ENCODE data around the gene SUDS3.
"Not testable (repeated sequence)": the region's sequence is repeated elsewhere in the genome, so short reads cannot be mapped to it uniquely, and the experiment has no call there.

Gene SUDS3

DNA sequence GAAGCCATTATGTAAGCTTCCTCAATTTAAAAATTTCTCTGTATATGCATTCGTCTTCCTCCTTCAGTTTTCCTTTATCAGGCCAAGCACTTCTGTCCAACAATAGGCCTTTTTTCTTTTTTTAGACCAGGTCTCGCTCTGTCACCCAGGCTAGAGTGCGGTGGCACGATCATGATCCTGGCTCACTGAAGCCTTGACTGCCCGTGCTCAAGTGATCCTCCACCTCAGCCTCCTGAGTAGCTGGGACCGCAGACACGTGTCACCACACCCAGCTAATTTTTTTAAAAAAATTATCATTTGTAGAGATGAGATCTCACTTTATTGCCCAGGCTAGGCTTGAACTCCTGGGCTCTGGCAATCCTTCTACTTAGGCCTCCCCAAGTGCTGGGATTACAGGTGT is 29.5 kb upstream of the SUDS3 start:
- no peak for DNase-seq (ENCODE audit: low read depth)

DNA sequence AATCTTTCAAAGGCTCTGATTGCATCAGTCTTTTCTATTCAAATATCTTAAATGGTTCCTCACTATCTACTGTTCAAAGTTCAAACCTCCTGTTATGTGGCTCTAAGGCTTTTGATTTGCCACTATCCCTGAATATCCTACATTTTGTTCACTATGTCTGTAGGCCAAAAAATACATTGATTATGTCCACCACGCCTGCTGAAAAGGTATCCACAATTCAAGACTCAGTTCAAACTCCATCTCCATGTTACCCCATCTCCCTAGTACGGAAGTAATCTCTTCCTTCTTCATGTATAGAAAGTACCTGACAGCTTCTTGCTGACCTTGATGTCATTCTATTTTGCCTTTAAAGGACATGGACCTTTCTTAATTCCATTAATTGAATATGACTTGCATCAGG is 28.4 kb upstream of the SUDS3 start:
- no peak for DNase-seq (ENCODE audit: low read depth)
- TF ChIP-seq, protein P1, sequence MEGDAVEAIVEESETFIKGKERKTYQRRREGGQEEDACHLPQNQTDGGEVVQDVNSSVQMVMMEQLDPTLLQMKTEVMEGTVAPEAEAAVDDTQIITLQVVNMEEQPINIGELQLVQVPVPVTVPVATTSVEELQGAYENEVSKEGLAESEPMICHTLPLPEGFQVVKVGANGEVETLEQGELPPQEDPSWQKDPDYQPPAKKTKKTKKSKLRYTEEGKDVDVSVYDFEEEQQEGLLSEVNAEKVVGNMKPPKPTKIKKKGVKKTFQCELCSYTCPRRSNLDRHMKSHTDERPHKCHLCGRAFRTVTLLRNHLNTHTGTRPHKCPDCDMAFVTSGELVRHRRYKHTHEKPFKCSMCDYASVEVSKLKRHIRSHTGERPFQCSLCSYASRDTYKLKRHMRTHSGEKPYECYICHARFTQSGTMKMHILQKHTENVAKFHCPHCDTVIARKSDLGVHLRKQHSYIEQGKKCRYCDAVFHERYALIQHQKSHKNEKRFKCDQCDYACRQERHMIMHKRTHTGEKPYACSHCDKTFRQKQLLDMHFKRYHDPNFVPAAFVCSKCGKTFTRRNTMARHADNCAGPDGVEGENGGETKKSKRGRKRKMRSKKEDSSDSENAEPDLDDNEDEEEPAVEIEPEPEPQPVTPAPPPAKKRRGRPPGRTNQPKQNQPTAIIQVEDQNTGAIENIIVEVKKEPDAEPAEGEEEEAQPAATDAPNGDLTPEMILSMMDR (IDR thresholded peaks at IDR 0.05; ENCODE audit: low read depth, low read length, missing control alignments), result no peak
- H3K4me3 ChIP-seq (ENCODE audit: low read depth, low read length), result no peak overlapping the region

More for the DNA sequence above, 29.5 kb upstream of the SUDS3 start:
- H3K4me3 ChIP-seq (ENCODE audit: low read depth, low read length), result no peak overlapping the region
- TF ChIP-seq, protein P1 (IDR thresholded peaks at IDR 0.05; ENCODE audit: low read depth, low read length, missing control alignments), result no peak

- H3K4me3 ChIP-seq (ENCODE audit: low read depth, low read length), result no peak overlapping the region
- DNase-seq (ENCODE audit: low read depth), result no peak
- TF ChIP-seq, protein P1 (IDR thresholded peaks at IDR 0.05; ENCODE audit: low read depth, low read length, missing control alignments), result no peak
Observed at GRCh38 chr12:118350908-118351559, 25.3 kb upstream of the SUDS3 start.

- no peak for DNase-seq (ENCODE audit: low read depth)
- TF ChIP-seq, protein P1 (IDR thresholded peaks at IDR 0.05; ENCODE audit: low read depth, low read length, missing control alignments), result no peak
- H3K4me3 ChIP-seq (ENCODE audit: low read depth, low read length), result no peak overlapping the region
Observed at GRCh38 chr12:118353721-118354120, 22.6 kb upstream of the SUDS3 start.

DNA sequence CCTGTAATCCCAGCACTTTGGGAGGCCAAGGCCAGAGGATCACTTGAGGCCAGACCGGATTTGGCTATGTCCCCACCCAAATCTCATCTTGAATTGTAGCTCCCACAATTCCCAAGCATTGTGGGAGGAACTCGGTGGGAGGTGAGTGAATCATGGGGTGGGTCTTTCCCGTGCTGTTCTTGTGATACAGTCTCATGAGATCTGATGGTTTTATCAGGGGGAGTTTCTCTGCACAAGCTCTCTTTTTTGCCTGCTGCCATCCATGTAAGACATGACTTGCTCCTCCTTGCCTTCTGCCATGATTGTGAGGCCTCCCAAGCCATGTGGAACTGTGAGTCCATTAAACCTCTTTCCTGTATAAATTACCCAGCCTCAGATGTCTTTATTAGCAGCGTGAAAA is 21.9 kb upstream of the SUDS3 start:
- DNase-seq (ENCODE audit: low read depth); H3K4me3 ChIP-seq (ENCODE audit: low read depth, low read length): not testable (repeated sequence)

DNA sequence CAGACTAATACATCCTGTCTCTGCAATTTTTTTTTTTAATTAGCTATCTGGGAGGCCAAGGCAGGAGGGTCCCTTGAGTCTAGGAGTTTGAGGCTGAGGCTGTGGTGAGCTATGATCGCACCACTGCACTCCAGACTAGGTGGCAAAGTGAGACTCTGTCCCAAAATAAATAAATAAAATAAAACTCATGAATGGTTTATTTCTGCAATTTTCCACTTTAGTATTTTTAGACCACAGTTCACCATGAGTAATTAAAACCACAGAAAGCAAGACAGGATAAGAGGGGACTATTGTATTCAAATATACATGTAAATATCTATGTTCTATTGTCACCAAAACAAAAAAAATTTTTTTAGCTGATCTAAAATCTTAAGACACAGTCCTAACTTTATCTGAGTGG is 21.5 kb upstream of the SUDS3 start:
- TF ChIP-seq, protein P1 (IDR thresholded peaks at IDR 0.05; ENCODE audit: low read depth, low read length, missing control alignments), result no peak
- no peak for DNase-seq (ENCODE audit: low read depth)
- H3K4me3 ChIP-seq (ENCODE audit: low read depth, low read length), result no peak overlapping the region

DNA sequence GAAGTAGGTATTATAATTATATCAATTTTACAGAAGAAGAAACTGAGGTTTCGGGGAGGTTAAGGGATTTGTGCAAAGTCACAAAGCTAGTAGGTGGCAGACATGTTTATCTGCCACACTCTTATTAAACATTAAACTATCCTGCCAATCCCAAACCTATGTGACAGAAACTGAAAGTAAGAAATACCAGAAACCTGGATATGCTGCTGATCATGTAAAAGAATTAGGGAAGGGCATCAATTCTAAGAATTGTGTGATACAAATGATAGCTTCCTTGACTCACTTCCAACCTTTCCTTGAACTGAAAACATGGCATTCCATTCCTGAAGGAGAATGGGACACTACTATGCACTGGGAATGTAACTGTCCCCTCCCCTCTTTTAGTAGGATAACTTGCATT is 20.5 kb upstream of the SUDS3 start:
- TF ChIP-seq, protein P1 (IDR thresholded peaks at IDR 0.05; ENCODE audit: low read depth, low read length, missing control alignments), result no peak
- no peak overlapping the region for H3K4me3 ChIP-seq (ENCODE audit: low read depth, low read length)

More for the DNA sequence above, 20.5 kb upstream of the SUDS3 start:
- DNase-seq (ENCODE audit: low read depth), result no peak

Data from GM12864 (cell line).